ENCODE data around the gene CALHM2.
A peak's percentile ranks its signal among the peaks of the same experiment; 100 is the strongest.
"Not testable (repeated sequence)": the region's sequence is repeated elsewhere in the genome, so short reads cannot be mapped to it uniquely, and the experiment has no call there.

CALHM2 gene

DNA sequence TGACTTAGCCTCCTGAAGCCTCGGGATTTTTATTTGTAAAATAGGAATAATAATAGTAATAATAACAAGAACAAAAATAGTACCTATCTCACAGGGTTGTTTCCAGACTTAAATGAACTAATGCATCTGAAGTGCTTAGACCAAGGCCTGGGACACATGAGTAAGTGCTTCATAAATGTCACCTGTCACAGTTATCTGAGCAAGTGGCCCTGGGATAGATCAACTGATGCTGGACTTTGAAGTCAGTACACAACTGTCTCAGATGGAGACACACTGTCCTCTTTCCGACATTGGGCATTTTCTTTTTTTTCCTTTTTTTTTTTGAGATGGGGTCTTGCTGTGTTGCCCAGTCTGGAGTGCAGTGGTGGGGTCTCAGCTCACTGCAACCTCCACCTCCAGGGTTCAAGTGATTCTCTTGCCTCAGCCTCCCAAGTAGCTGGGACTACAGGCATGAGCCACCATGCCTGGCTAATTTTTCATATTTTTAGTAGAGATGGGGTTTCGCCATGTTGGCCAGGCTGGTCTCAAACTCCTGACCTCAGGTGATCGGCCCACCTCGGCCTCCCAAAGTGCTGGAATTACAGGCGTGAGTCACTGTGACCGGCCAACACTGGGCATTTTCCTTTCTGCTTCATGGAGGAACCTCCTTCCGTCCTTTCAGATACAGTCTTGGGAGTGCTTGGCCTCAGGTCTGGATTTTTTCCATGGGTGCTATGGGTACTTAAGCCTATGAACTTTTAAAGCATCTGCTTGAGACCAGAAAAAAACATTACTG lies 34.7 kb upstream of the CALHM2 start:
- not testable (repeated sequence) for H3K4me3 Mint-ChIP-seq; H3K27me3 Mint-ChIP-seq; H3K9me3 Mint-ChIP-seq; H3K36me3 Mint-ChIP-seq (ENCODE audit: low read depth); H3K27ac Mint-ChIP-seq
- peaks cover 15% of the 10 kb centered on the region for H3K4me1 Mint-ChIP-seq (ENCODE audit: low read depth)

DNA sequence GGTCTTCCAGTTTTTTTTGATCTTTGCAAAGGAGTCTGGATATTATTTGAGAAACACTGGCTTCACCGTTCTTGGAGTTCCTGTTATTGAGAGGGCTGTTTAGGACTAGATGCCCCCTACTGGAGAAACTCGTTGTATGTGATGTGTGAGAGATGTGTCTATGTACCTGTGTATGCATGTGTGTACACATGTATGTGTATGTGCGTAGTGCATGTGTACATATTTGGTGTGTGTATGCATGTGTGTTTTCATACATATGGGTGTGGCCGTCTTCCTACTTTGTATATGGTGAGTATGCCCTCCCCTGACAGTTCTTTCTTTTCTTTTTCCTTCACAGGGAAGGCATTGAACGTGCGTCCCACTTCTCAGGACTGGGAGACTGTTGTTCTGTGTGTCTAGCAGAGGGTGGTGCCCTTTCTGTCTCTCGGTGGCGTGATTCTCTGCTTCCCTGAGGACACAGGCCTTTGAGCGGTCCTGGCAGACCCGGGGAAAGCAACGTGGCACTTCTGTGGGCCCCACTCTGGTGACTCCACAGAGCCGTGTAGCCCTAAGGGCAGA lies 29.9 kb upstream of the CALHM2 start:
- Mint-ChIP-seq H3K9me3 (no peaks in the 10 kb centered on the region), H3K4me3 (no peak overlapping the region), H3K27me3 (no peaks in the 10 kb centered on the region), H3K36me3 (ENCODE audit: low read depth) (no peaks in the 10 kb centered on the region), H3K27ac (no peak overlapping the region), H3K4me1 (ENCODE audit: low read depth) (no peaks in the 10 kb centered on the region)

DNA sequence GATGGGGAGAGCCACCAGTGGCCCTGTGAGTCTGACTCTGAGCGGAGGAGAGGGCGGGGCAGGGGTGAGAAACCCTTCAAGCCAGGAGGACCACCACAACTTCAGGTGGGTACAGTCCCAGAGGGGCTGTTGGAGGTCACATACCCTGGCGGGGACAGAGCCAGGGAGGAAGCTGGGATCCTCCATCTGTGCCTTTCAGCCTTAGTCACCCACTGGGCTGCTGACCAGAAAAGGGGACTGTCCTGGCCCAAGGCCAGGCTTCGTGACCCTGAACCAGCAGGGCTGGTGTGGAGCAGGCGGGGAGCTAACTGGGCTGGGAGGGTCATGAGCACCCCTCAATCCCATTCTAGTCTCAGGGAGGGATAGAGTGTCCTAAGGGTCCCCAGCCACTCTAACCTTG lies 28.4 kb upstream of the CALHM2 start:
- Mint-ChIP-seq H3K4me1 (ENCODE audit: low read depth) (no peaks in the 10 kb centered on the region), H3K27me3 (no peaks in the 10 kb centered on the region), H3K27ac (no peak overlapping the region), H3K4me3 (no peak overlapping the region), H3K9me3 (no peaks in the 10 kb centered on the region), H3K36me3 (ENCODE audit: low read depth) (no peaks in the 10 kb centered on the region)

DNA sequence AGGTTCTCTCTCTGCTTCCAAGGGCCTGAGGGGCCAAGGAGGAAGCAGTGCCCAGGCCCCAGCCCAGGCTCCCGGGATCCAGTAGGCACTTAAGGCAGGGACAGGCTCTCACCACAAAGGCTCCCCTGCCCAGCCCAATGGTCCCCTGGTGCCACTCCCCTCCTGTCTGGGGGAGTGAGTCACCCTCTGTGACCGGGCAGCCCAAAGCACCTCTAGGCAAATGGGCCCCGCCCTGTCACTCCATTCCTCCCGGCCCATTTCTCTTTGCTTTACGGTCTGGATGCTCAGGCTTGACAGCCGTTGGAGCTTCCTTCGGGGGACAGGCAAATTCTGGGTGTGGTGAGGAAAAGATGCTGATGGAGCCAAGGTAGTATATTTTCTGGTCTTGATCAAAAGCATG lies 27.0 kb upstream of the CALHM2 start, which contains the start of gene CALHM3:
Gene CALHM3, minus strand, starts transcription at position 106 of the 400 bp plus-strand sequence. CDS start 208 bp downstream, outside the sequence.
- Mint-ChIP-seq H3K27ac (no peak within 1 kb of the TSS), H3K36me3 (ENCODE audit: low read depth) (no peaks in the 10 kb centered on the region), H3K4me3 (no peak within 1 kb of the TSS), H3K9me3 (no peaks in the 10 kb centered on the region), H3K27me3 (no peaks in the 10 kb centered on the region), H3K4me1 (ENCODE audit: low read depth) (no peaks in the 10 kb centered on the region)

DNA sequence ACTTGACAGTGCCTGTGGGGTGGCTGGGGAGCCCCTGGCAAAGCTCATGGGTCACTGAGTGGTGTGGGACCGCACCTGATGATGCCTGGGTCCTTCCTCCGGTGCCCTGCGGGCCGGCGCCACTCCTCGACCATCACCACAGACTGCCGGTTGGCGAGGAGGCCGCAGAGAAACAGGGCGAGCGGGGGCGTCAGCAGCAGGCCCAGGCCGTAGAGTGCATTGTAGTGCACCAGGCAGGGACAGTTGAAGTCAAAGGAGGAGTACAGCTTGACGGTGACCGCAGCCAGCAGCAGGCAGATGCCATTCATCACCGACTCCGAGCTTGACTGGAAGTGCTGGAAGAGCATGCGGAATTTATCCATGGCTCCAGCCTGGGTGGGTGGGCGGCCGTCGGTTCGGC lies 26.5 kb upstream of the CALHM2 start:
- Mint-ChIP-seq H3K4me1 (ENCODE audit: low read depth) (no peaks in the 10 kb centered on the region), H3K36me3 (ENCODE audit: low read depth) (no peaks in the 10 kb centered on the region), H3K27me3 (no peaks in the 10 kb centered on the region), H3K27ac (no peak overlapping the region), H3K4me3 (no peak overlapping the region), H3K9me3 (no peaks in the 10 kb centered on the region)

DNA sequence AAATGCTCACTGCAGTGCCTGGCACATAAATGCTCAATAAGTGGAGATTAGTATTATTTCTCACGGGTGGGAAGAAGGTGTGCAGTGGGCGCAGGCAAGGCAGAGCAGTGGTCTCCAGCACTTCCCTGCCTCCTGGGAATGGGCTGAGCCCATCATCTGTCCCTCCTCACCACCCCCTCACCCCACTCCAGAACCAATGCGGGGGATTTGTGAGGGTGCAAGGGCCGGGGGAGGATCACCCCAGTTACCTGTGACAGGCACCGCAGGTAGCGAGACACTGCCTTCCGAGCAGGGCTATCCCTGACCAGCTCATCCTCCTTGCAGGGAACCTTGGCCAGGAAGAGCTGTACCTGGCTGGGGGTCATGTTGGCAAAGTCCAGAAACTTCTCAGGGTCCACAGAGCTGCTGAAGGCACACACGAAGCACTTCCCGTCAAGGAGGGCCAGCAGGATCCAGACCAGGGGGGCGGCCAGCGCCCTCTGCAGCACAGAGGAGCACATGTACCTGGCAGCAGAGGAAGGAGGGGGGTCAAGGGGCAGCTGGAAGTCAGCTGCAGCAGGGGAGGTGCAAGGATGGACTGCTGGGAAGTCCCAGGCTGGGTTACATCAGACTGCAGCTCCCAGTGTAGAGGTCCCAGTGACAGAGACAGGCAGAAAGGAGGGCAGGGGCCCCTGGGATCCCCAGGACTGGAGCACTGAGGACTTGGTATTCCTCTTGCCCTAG lies 24.0 kb upstream of the CALHM2 start:
- H3K27ac Mint-ChIP-seq: no peak overlapping the region
- no peaks in the 10 kb centered on the region for H3K9me3 Mint-ChIP-seq
- no peaks in the 10 kb centered on the region for H3K36me3 Mint-ChIP-seq (ENCODE audit: low read depth)
- no peaks in the 10 kb centered on the region for H3K27me3 Mint-ChIP-seq
- no peak overlapping the region for H3K4me3 Mint-ChIP-seq
- peaks cover 17% of the 10 kb centered on the region for H3K4me1 Mint-ChIP-seq (ENCODE audit: low read depth)

DNA sequence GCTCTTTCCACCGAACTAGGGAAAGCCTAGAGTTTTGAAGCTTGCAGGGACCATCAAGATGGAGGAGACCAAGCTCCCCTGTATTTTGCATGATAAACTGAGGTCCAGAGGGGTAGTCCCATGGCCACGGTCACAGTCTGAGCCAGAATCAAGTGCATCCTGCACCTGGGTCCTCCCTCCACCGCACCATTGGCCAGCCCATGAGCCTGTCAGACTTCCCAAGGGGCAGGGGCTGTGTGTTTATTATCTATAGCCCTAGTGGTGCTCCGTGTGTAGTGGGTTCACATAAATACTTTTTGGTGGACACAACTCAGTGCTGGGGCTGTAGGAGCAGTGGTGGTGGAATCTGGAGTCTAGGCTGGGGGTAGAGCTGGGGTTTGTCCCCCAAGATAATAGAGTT lies 23.3 kb upstream of the CALHM2 start:
- no peak overlapping the region for H3K27ac Mint-ChIP-seq
- H3K9me3 Mint-ChIP-seq: no peaks in the 10 kb centered on the region
- H3K36me3 Mint-ChIP-seq (ENCODE audit: low read depth): no peaks in the 10 kb centered on the region
- no peak overlapping the region for H3K4me3 Mint-ChIP-seq
- no peaks in the 10 kb centered on the region for H3K27me3 Mint-ChIP-seq
- peaks cover 24% of the 10 kb centered on the region for H3K4me1 Mint-ChIP-seq (ENCODE audit: low read depth)

DNA sequence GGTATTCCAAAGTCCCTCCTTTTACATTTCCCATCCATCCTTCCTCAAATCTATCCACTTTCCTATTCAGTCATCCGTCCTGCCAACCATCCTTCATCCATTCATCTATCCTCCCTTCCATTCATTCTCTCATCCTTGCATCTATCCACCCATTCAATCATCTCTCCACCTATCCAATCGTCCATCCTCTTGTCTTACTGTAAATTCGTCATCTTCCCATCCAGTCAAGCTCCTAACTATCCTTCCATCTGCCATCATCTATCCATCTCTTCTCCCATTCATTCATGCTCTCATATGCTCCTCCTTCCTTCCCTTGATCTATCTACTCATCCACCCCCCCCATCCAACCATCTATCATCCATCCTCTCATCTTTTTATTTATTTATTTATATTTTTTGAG lies 21.9 kb upstream of the CALHM2 start:
- H3K4me1 Mint-ChIP-seq (ENCODE audit: low read depth): peaks cover 34% of the 10 kb centered on the region
- H3K27me3 Mint-ChIP-seq: no peaks in the 10 kb centered on the region
- no peaks in the 10 kb centered on the region for H3K36me3 Mint-ChIP-seq (ENCODE audit: low read depth)
- no peaks in the 10 kb centered on the region for H3K9me3 Mint-ChIP-seq
- no peak overlapping the region for H3K27ac Mint-ChIP-seq
- H3K4me3 Mint-ChIP-seq: no peak overlapping the region

DNA sequence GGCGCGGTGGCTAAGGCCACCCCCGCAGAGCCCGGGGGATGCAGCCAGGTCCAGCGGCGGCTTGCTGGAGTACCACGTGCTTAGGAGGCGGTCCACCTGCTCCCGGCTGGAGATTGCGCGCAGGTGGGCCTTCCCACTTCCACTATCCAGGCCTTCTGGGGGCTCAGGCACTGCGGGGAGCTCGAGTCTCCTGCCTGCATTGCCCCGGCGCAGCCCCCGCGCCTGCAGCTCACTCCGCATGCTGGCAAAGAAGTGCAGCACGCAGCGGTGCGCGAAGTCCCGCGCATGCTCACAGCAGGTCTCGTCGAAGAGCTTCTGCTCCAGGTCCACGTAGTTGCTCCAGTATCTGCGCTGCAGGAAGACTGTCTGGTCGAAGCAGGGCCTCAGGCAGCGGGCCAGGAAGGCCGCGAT lies 21.1 kb upstream of the CALHM2 start:
- Mint-ChIP-seq H3K27ac (no peak overlapping the region), H3K9me3 (no peaks in the 10 kb centered on the region), H3K27me3 (no peaks in the 10 kb centered on the region), H3K36me3 (ENCODE audit: low read depth) (no peaks in the 10 kb centered on the region), H3K4me3 (no peak overlapping the region), H3K4me1 (ENCODE audit: low read depth) (peaks cover 34% of the 10 kb centered on the region)

DNA sequence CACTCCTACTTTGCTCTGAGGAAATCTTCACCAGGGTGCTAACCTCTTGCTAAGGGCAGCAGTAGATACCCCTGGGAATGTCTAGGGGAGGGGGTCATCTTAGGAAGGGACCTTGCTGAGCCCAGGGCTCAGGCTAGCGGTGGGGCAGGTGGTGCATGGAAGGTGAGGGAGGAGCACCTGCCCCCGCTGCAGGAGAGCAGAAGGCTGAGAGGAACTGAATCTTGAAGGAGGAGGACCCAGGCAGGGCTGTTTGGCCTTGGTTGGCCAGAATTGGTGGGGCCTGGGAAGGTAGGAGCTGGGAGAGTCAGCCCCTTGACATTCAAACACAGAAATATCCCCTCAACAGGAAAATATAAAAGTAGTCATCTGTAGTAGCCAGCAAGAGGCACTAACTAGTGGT lies 19.8 kb upstream of the CALHM2 start:
- Mint-ChIP-seq H3K4me3 (peak overlapping the region; percentile 28), H3K4me1 (ENCODE audit: low read depth) (peaks cover 34% of the 10 kb centered on the region), H3K27ac (peak overlapping the region; percentile 69), H3K36me3 (ENCODE audit: low read depth) (no peaks in the 10 kb centered on the region), H3K9me3 (no peaks in the 10 kb centered on the region), H3K27me3 (no peaks in the 10 kb centered on the region)

DNA sequence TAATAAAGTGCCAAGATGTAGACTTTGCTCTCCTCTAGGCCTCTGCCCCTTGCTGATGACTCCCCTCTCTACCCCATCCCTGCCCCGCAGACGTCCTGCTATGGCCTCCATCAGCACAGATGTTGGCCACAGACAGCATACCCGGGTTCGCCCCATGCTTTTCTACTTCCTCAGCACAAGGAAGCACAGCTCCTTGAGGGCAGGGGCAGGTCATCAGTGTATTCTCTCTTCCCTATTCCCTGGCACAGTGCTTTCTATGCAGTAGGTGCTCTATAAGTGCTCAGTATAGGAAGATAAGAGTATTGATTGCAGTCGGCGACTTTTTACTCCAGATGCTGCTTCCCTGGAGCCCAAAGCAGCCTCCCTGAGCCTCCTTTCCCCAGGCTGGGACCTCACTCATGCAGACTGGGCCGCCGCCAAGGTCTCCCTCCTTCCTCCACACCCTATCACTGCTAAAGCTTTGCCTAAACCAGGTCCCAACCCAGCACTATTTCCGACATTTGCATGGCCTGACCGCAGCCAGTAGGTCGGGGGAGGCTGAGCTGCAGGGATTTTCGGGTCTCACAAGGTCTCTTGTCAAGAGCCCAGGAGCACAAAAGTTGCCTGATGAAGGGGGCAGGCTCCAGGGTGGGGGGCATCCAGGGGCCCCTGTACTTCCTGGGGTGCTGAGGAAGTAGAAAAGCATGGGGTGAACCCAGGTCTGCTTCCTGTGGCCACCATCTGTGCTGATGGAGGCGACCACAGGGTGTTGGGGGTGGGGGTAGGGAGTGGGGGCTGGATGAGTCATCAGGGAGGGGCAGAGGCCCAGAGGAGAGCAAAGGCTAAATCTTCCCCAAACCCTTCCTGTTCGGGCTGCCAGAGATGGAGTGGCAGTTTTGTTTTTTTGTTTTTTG lies 18.8 kb upstream of the CALHM2 start:
- Mint-ChIP-seq H3K27ac (peak overlapping the region; percentile 69), H3K4me1 (ENCODE audit: low read depth) (peaks cover 34% of the 10 kb centered on the region), H3K9me3 (no peaks in the 10 kb centered on the region), H3K4me3 (peak overlapping the region; percentile 28), H3K27me3 (no peaks in the 10 kb centered on the region), H3K36me3 (ENCODE audit: low read depth) (no peaks in the 10 kb centered on the region)

DNA sequence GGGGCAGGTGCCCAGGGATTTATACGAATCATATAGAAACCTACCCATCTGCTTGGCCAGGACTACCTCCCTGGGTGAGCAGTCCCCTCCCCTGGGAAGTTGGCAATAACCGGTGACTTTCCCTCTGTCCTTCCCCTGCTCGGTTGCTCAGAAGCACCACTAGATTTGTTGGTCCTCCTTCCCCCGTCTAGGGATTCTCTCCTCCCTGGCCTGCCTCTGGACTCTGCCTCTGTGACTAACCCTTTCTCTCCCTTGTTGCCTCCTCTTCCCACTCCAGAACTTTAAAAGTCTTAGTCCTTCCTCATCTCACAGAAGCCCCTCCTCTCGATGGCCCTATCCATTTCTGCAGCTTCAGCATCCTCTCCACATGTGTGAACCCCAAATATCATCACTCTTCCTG lies 17.0 kb upstream of the CALHM2 start:
- H3K4me1 Mint-ChIP-seq (ENCODE audit: low read depth): peaks cover 34% of the 10 kb centered on the region
- H3K4me3 Mint-ChIP-seq: no peak overlapping the region
- H3K27me3 Mint-ChIP-seq: no peaks in the 10 kb centered on the region
- H3K27ac Mint-ChIP-seq: peak overlapping the region; percentile 72
- no peaks in the 10 kb centered on the region for H3K36me3 Mint-ChIP-seq (ENCODE audit: low read depth)
- H3K9me3 Mint-ChIP-seq: no peaks in the 10 kb centered on the region

DNA sequence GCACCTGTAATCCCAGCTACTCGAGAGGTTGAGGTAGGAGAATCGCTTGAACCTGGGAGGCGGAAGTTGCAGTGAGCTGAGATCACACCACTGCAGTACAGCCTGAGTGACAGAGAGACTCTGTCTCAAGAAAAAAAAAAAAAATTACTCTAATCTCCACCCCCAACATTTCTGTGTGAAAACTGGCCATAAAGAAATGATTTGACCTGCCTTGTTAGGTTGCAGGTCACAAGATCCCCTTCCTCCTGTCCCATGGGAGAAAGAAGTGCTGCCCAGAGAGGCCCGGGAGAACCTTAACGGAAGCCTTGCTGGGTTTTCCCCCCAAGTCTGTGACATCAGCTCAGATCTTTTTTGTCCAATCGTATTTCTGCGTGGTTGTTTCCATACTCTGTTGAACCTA lies 15.2 kb upstream of the CALHM2 start:
- H3K4me3 Mint-ChIP-seq: no peak overlapping the region
- H3K27me3 Mint-ChIP-seq: no peaks in the 10 kb centered on the region
- H3K4me1 Mint-ChIP-seq (ENCODE audit: low read depth): peaks cover 29% of the 10 kb centered on the region
- no peaks in the 10 kb centered on the region for H3K36me3 Mint-ChIP-seq (ENCODE audit: low read depth)
- no peaks in the 10 kb centered on the region for H3K9me3 Mint-ChIP-seq
- H3K27ac Mint-ChIP-seq: no peak overlapping the region

DNA sequence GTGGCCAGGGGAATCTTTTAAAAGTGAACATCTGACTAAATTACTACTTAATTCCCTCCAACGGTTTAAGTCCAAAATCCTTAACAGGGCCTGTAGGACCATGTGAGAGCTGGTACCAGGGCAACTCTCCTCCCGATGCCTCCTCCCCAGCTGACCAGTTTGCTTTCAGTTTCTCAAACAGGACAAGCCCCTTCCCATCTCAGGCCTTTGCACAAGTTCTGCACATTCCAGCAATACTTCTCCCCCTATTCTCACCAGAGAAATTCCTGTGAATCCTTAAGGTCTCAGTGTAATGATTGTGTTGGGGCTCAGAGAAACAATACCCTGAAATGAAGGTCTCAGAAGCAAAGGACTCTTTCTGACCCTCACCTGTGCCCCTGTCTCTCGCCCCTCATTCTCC lies 14.6 kb upstream of the CALHM2 start:
- Mint-ChIP-seq H3K36me3 (ENCODE audit: low read depth) (no peaks in the 10 kb centered on the region), H3K4me3 (no peak overlapping the region), H3K27ac (no peak overlapping the region), H3K27me3 (no peaks in the 10 kb centered on the region), H3K9me3 (no peaks in the 10 kb centered on the region), H3K4me1 (ENCODE audit: low read depth) (peaks cover 22% of the 10 kb centered on the region)
